ENCODE data around the gene TBCD.
"Not testable (repeated sequence)": the region's sequence is repeated elsewhere in the genome, so short reads cannot be mapped to it uniquely, and the experiment has no call there.

Gene TBCD

GRCh38 chr17:82957961-82958561 lies 206.2 kb downstream of the TBCD start:
- no peak for DNase-seq (ENCODE audit: low read depth)

GRCh38 chr17:82959242-82959930 lies 207.5 kb downstream of the TBCD start:
- no peak for DNase-seq (ENCODE audit: low read depth)

GRCh38 chr17:82959990-82960418 lies 208.1 kb downstream of the TBCD start:
- DNase-seq (ENCODE audit: low read depth), result no peak

GRCh38 chr17:82960419-82961271 lies 208.8 kb downstream of the TBCD start:
- DNase-seq (ENCODE audit: low read depth), result no peak

- DNase-seq (ENCODE audit: low read depth), result no peak
Measured at GRCh38 chr17:82961366-82962162, 209.7 kb downstream of the TBCD start.

- DNase-seq (ENCODE audit: low read depth), result no peak
Measured at GRCh38 chr17:82962163-82962720, 210.4 kb downstream of the TBCD start.

- no peak for DNase-seq (ENCODE audit: low read depth)
Measured at GRCh38 chr17:82963104-82963950, 211.5 kb downstream of the TBCD start.

GRCh38 chr17:82964451-82964850 lies 212.6 kb downstream of the TBCD start:
- DNase-seq (ENCODE audit: low read depth), result not testable (repeated sequence)

GRCh38 chr17:82964851-82965341 lies 213.0 kb downstream of the TBCD start:
- no peak for DNase-seq (ENCODE audit: low read depth)

GRCh38 chr17:82965371-82965770 lies 213.5 kb downstream of the TBCD start:
- no peak for DNase-seq (ENCODE audit: low read depth)

GRCh38 chr17:82966415-82966814 lies 214.6 kb downstream of the TBCD start:
- no peak for DNase-seq (ENCODE audit: low read depth)

- DNase-seq (ENCODE audit: low read depth), result no peak
Measured at GRCh38 chr17:82967268-82968032, 215.6 kb downstream of the TBCD start.

- DNase-seq (ENCODE audit: low read depth), result not testable (repeated sequence)
Measured at GRCh38 chr17:82968033-82968841, 216.4 kb downstream of the TBCD start.

GRCh38 chr17:82970067-82970466 lies 218.2 kb downstream of the TBCD start:
- DNase-seq (ENCODE audit: low read depth), result no peak

- no peak for DNase-seq (ENCODE audit: low read depth)
Measured at GRCh38 chr17:82970818-82971590, 219.1 kb downstream of the TBCD start.

GRCh38 chr17:82972836-82973372 lies 221.0 kb downstream of the TBCD start:
- DNase-seq (ENCODE audit: low read depth), result no peak

- no peak for DNase-seq (ENCODE audit: low read depth)
Measured at GRCh38 chr17:82973456-82974135, 221.7 kb downstream of the TBCD start.
